NCI-H2196 (cell line): ENCODE results near the gene WDR70.

Experiments used
- DNase-seq: peaks from one replicate; lab custom pipeline; 2025; ENCODE audit not compliant: unreplicated experiment; lab: John Stamatoyannopoulos, UW

WDR70 gene

DNA sequence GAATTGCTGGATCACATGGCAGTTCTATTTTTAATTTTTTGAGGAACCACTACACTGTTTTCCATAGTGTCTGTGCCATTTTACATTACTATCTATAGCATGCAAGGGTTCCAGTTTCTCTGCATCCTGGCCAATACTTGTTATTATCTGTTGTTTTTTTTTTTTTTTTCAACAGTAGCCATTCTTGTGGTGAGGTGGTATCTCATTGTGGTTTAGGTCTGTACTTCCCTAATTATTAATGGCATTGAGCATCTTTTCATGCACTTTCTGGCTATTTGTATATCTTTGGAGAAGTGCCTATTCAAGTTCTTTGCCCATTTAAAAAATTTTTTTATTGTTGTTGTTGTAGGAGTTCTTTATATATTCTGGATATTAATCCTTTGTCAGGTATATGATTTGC is 363.0 kb downstream of the WDR70 start:
- no peak for DNase-seq

GRCh38 chr5:37751227-37751626 is 372.1 kb downstream of the WDR70 start:
- no peak for DNase-seq

GRCh38 chr5:37754976-37755375 is 375.9 kb downstream of the WDR70 start:
- DNase-seq = no peak

GRCh38 chr5:37755581-37755980 is 376.5 kb downstream of the WDR70 start:
- no peak for DNase-seq

DNA sequence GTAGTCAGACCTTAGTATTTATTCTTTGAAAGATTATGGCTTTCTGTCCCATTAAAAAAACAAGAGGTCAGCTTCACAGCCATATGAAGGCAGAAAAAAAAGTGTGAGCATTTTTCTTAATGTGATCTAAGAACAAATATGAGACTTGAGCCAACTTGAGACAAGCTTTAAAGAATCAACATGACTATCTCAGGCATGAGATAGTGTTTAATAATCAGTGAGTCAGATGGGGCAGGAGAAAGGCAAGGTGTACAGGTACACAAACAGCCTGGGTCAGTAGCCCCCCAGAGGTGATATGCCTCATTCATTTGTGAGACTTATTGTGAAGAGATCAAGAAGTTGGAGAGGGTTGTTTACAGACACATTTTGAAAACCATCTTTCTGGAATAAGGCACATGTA is 377.1 kb downstream of the WDR70 start:
- no peak for DNase-seq

GRCh38 chr5:37757980-37758582 is 379.0 kb downstream of the WDR70 start:
- DNase-seq = no peak

DNA sequence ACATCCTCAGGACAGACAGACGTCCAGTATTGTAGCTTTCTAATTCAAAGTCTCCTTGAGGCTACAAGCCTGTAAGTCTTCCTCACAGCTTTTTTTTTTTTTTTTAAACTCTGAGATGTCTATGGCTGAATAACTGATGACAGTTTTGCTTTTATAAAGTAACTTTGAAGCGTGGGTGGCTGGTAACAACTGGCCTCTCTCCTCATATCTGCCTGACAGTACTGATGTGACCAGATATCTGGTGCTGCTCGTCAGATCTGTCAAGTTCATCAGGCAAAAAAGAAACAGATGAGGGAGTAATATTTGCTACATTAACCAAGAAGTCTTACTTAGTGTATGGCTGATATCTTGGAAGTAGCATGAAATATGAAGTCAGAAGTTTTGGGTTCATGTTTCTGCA is 388.1 kb downstream of the WDR70 start:
- DNase-seq = no peak

GRCh38 chr5:37767961-37768360 is 388.8 kb downstream of the WDR70 start:
- DNase-seq = no peak

DNA sequence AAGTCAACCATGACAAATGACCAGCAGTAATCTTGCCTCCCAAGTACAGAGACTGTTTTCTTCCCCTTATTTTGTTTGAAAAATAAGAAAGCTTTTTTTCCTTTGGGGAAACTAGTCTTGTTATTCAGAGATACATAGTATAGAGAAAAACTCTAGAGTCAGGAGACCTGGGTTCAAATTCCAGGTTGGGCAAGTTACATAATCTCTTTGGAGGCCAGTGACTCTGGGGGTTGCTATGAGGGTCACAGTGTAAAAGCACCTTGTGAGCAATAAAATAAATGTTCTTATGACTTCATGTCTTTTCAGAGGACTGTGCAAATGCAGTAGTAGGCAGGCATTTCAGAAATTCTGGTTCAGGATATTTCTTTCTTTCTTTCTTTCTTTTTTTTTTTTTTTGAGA is 389.3 kb downstream of the WDR70 start:
- no peak for DNase-seq

GRCh38 chr5:37769108-37769507 is 390.0 kb downstream of the WDR70 start:
- DNase-seq = no peak

GRCh38 chr5:37769840-37770239 is 390.7 kb downstream of the WDR70 start:
- no peak for DNase-seq

DNA sequence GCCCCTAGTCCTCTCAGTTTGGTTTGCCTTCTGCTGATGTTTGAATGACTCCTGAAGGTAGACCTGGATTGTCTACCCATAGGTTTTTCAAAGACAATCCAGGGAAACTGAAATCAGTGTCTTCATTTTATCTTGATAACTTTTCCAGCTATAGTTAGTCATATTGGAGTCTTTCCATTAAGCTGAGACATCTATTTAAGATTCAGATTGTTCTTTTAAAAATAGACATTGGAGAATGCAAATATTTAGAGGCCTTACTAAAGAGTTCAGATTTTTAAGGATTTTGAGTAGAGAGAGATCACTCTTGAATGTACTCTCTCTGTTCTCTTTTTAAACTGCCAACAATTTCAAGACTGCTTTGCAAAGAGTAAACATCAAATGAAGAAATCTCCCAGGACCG is 391.7 kb downstream of the WDR70 start:
- no peak for DNase-seq

GRCh38 chr5:37771203-37771611 is 392.1 kb downstream of the WDR70 start:
- no peak for DNase-seq

DNA sequence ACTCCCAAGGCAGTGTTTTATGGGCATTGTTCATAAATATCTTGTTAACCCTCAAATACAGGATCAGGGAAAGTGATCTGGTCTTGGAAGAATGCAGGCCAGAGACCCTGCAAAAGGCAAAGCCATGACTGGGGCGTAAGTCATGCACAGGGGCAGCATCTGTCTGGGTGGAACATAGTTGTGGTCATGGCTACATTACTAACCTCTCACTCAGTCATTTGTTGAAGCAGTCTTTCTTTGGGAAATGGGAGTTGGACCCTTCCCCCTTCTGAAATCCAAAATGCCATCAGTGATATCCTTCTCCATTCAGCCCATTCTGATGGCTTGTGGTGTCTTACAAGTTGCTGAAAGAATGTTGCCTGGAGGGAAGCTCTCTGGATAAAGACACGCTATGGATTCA is 392.6 kb downstream of the WDR70 start:
- no peak for DNase-seq

GRCh38 chr5:37772255-37772654 is 393.1 kb downstream of the WDR70 start:
- DNase-seq = no peak

DNA sequence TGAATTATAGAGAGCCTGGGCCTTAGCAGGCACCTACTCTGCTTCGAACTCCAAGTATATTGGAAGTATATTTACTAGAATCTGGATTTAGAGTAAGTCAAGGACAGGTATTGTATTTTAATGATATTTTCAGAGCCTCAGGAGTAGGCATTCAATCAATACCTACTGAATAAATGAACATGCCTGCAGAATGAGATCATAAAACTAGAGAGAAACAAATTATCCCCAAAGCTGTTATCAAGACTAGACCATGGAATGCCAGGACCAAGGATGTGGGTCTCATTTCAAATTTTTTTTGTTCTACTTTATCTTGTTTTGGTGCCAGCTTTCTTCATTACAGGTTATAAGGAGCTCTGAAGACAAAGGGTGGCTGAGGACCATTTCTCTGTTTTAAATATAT is 394.7 kb downstream of the WDR70 start:
- no peak for DNase-seq

GRCh38 chr5:37774912-37775483 is 395.9 kb downstream of the WDR70 start:
- peak; percentile 17 for DNase-seq

DNA sequence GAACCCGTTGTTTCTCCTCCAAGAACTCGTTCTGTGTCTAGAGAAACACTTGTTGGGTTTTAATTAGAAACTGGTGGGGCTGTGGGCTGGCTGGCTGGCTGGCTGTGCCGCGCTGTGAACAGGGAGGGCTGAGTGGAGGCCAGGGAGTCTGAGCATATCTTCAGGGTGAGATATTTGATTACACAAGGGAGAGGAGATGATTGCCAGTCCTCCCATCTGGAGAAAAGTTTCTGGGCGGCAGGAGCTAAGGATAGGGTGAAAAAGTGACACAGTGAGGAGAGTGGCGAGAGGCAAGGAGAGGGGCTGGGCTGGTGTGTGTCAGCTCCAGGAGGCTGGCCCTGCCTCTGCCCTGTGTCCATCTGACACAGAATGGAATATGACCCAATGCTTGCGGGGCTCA is 397.7 kb downstream of the WDR70 start:
- DNase-seq = no peak

- no peak for DNase-seq
Measured at GRCh38 chr5:37777432-37778130, 398.5 kb downstream of the WDR70 start.

- DNase-seq = peak; percentile 21
Measured at GRCh38 chr5:37781409-37781808, 402.3 kb downstream of the WDR70 start.

DNA sequence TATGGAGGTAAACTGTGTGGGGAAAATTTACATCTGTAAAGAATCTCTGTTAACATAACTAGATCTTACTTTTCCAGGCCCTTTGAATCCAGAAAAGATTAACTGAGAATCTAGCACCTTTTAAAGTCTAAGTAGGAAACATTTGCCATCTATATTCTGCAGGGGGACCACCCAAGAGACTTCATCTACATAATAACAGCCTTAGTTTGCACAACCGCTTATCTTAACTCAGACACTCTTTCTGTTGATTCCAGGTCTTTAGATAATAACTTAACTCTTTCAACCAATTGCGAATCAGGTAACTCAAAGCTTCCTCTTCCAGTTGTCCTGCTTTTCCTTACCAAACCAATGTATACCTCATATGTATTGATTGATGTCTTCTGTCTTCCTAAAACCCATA is 407.3 kb downstream of the WDR70 start:
- no peak for DNase-seq

DNA sequence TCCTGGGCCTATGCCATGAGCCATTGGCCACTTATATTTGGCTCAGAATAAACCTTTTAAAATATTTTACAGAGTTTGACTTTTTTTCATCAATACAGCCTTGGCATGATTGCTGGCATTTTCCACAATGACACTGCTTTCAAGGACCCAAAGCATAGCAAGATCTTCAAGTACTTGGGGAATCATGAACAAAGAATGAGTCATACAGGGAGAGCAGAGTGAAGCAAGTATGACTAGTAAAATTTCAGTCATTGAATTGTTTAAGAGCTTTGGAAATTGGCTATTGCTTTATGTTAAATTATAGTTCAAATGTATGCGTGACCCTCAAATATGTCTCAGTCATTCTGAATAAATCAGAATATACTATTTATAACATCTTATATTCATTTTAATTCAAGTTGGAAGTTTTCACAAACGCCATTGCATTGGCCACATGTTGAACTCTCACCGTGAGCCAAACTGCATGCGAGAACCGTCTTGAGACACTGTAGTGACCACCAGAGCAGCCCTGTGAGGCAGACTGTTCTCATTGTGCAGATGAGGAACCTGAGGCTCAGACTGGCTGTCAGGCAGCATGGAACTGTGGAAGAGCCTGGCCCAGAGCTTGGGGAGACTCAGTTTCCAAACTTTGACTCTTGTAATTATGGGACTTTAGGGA is 407.9 kb downstream of the WDR70 start:
- no peak for DNase-seq
